ENCODE results near the gene FAM163B.
"Not testable (repeated sequence)": the region's sequence is repeated elsewhere in the genome, so short reads cannot be mapped to it uniquely, and the experiment has no call there.

The FAM163B gene

DNA sequence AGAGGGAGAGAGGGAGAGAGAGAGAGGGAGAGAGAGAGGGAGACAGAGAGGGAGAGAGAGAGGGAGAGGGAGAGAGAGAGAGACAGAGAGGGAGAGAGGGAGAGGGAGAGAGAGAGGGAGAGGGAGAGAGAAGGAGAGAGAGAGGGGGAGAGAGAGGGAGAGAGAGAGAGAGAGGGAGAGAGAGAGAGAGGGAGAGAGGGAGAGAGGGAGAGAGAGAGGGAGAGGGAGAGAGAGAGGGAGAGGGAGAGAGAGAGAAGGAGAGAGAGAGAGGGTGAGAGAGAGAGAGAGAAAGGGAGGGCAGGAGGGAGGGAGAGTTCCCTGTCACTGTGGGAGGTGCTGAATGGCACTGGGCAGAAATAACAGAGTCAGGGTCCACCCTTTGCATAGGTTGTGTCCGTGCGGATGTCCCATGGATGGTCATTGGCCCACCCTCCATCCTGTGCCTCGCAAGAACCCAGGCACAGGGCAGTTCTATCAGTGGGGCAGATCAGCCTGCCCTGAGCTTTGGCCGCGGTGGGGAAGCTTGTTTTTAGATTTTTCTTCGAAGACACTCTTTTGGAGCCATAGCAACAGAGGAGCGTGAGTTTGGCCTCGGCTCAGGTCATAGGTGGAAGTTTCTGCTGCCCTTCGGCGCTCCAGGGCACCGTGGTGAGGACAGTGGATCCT is 44.6 kb downstream of the FAM163B start:
- DNase-seq = no peak

DNA sequence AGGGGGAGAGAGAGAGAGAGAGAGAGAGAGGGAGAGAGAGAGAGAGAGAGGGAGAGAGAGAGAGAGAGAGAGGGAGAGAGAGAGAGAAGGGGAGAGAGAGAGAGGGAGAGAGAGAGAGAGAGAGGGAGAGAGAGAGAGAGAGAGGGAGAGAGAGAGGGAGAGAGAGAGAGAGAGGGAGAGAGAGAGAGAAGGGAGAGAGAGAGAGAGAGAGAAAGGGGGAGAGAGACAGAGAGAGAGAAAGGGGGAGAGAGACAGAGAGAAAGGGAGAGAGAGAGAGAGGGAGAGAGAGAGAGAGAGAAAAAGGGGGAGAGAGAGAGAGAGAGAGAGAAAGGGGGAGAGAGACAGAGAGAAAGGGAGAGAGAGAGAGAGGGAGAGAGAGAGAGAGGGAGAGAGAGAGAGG is 45.4 kb downstream of the FAM163B start:
- DNase-seq = not testable (repeated sequence)

DNA sequence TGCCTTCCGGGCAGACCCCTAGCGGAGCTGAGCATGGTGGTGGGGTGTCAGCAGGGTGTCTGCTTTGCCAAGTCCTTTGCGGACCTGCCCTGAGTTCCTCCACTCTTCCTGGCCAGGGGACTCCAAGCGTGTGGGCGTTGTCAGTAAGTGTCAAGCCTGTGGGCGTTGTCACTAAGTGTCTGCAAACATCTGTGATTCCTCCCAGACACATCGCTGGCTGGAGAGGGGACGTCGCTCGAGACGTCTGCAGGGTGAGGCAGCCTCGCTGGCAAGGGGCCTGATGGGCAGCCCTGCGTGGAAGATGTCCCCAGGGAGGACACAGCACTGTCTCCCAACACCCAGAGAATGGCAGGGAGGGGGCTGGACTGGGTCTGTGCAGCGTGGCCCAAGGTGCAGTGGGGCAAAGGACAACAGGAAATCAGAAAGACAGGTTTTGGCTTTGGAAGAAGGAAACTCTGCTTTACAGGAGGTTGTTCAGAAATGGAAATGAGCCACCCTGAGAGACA is 45.8 kb downstream of the FAM163B start:
- DNase-seq = no peak

DNA sequence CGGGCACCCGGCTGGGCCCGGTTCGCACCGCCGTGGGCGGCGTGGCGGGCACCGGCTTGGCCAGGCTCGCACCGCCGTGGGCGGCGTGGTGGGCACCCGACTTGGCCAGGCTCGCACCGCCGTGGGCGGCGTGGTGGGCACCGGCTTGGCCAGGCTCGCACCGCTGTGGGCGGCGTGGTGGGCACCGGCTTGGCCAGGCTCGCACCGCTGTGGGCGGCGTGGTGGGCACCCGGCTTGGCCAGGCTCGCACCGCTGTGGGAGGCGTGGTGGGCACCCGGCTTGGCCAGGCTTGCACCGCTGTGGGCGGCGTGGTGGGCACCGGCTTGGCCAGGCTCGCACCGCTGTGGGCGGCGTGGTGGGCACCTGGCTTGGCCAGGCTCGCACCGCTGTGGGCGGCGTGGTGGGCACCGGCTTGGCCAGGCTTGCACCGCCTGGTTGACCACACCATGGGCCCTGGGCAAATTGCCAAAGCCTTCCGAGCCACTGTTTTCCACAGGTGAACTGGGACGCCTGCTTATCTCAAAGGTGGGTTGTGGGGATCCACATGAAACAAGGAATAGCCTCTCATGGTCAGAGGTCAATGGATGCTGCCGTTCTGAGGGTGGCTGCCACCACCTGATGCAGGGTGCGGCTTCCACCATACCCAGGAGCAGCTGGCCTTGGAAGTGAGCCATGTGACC is 46.4 kb downstream of the FAM163B start:
- no peak for DNase-seq

DNA sequence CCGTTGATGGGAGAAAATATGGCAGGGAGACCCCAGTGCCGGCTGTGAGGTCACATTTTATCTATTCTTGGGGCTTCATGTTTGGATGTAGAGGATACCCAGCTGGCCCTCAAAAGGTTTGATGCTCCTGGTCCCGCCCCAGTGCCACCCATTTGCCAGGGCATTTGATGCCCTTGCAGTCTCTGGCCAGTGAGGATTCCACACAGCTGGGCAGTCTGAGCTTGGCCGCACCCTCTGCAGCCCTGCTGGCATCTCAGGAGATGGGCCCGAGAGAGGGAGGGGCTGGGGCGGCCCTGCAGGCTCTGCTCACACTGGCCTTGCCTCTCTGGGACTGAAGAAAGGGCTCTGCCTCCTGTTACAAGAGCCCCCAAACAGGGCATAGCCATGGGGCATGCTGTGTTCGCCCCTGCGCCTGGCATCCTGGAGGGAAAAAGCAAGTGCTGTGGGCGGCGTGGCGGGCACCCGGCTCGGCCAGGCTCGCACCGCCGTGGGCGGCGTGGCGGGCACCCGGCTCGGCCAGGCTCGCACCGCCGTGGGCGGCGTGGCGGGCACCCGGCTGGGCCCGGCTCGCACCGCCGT is 47.1 kb downstream of the FAM163B start:
- no peak for DNase-seq

DNA sequence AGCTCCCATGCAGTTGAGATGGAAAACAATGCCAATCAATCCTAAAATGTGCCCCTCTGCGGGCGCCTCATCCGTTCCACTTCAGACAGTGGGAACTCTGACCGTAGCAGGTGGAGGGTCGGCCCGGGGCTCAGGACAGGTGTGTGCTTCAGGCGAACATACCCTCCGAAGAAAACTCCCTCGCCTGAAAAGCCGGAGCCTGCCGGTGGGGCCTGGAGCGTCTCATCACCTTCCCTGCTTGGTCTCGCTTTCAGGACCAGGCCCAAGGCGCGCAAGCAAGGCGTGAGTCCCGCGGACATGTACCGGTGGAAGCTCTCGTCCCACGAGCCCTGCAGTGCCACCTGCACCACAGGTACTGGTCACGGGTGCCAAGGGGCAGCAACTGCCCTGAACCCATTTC is 48.2 kb downstream of the FAM163B start:
- DNase-seq = no peak

DNA sequence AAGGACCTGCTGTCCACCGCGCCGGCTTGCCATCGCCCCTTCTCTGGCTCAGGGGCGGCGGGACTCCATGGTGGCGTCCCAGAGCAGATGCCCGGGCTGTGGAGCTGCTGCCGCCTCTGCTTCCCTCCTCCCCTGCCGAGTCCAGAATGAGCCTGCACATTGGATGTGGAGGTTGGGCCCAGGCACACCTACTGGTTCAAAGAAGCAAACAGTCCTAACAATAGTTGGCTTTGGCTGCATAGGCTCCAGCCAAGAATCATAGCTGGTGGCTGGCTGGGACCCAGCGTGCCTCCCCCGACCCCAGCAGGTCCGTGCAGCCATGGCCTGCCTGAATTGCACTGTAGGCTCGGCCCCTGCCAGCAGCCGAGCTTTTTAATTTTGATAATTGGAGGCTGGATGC is 48.9 kb downstream of the FAM163B start:
- DNase-seq = no peak

DNA sequence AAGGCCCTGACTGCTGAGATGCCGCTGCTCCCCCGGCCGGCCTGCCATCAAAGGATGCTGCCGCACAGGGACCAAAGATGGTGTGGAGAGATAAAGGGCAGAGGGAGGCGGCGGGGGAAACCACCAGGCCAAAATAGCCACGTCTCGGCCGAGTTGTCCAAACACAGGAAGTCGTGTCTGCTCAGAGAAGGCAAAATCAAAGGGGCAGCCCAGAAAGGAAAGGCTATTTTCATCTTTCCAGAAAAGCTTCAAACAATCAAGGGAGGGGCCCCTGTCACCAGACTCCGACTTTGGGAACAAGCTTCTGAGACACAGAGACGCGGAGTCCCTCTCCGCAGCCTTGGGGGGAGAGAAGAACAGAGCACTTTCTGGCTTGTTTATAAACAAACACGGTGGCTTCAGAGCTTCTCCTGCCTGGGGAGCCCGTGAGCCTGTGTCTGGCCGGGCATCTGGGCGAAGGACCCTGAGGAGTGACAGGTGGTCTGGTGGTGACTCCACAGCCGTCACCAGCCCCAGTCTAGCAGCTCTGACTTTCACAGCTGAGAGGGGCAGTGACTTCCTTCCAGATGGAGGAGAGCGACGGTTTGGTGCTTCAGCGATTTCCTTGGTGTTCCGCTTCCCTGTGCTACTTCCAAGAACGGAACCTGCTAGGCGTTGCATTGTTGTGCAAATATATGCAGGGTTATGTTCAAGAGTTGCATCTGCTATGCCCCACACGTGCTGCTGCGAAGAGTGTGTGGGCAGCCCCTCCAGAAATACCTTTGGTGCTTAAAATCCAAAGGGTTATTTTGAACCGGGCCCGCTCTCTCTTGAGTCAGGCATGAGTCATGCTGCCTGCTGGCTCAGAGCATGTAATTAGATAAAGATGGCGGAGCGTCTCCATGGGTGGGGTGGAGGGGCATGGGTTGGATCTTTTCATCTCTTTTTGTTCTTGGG is 50.7 kb downstream of the FAM163B start:
- DNase-seq = peak; percentile 18 to 55

DNA sequence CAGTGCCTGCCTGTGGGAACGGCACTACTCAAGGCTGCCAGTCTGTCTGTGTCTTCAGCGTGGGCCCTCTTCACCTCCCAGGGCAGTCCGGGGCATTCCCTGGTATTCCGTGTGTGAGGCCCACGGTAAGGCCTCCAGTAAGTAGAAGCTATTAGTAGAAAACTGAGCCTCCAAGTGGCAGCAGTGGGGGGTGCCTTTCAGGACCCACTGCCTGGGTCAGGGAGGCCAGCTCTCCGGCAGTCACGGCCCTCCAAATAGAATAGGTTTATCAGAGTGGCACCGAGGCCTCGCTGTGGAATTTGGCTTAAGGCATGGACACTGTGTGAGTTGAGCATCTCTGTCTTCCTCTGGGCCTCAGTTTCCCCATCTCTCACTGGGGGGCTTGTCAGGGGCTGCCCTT is 51.6 kb downstream of the FAM163B start:
- no peak for DNase-seq

DNA sequence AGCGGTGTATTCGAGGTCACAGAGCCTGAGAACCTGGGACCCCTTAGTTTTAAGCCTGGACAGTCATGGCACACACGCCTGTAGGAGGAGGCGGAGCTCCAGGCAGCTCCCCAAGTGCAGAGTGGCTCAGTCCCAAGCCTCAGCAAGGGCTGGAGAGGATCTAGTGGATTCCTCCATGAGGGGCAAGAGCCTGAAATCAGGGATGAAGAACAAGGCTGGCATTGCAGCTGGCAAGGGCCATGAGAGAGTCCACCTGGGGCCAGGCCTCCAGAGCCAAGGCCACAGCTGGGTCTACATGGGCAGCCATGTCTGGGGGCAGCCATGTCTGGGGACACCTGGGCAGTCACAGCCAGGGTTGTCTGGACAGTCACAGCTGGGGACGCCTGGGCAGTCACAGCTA is 52.8 kb downstream of the FAM163B start:
- DNase-seq = no peak

DNA sequence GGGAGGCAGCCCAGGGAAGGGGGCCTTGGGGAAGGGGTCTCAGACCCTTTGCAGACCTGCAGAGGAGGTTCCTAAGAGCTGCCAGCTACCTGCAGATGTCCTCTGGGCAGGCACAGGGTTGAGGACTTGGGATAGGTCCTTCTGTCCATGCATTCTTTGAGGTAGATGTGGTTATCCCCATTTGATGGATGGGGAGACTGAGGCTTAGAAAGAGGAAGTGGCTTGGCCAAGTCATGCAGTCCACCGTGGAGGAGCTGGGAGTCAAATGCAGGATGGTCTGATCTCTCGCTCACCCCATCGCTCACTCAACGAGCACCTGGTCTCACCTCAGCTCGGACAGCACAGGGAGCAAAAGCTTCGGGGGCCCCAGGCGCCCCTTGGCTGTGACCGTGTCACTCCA is 54.5 kb downstream of the FAM163B start:
- DNase-seq = no peak

DNA sequence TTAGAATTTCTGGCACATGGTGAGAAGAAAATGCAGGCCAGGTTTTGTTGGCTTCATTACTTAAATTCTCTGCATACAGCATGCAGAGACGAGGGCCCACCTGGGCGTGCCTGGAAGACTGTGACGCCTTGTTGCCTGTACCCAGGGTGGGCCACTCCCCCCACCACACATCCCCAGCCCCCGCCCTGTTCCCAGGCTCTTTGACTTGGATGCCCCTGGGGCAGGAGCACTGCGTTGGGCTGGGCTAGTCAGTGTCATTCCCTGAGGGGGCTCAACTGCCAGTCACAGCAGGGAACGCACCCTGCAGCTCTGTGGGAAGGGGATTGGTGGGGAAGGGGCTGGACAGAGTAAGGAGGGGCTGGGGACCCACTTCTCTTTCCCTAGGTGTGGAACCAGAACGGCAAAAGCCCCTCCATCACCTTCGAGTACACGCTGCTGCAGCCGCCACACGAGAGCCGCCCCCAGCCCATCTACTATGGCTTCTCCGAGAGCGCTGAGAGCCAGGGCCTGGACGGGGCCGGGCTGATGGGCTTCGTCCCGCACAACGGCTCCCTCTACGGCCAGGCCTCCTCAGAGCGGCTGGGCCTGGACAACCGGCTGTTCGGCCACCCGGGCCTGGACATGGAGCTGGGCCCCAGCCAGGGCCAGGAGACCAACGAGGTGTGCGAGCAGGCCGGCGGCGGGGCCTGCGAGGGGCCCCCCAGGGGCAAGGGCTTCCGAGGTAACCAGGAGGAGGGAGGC is 55.0 kb downstream of the FAM163B start:
- no peak for DNase-seq

DNA sequence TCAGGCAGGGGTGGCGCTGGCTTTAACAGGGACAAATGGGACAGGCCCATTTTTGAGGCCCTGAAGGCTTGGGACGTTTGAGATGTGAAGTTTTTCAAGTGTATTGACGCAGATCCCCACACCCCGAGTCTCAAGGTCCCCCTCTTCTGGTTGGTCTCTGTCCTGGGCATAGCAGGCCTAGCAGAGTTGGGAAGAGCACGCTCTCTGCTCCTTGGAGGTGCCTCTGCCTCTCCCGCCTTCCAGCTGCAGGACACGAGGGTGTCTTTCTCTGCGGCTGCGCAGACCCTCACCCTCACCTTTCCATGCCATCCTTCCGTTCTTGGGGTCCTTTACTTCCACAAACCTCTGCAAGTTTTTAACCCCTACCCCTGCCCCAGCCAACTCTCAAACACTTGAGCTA is 56.1 kb downstream of the FAM163B start:
- DNase-seq = no peak

DNA sequence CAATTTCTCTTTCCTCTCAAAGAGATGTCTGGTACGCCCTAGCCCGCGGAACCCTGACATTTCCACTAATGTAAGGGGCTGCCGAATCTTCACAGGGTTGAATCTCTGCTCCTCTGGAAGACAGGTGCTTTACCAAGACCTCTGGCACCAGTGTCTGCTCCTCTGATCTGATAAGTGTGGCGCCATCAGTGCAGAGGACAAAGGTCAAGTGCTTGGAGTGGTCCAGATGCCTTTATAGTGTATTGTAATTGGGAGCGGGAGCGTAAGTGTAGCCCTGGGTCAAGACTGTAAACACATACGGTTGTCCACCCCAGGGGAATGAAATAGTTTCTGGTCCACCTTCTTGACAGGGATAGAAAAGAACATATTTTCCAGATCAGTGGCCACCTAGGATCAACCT is 57.0 kb downstream of the FAM163B start:
- no peak for DNase-seq

DNA sequence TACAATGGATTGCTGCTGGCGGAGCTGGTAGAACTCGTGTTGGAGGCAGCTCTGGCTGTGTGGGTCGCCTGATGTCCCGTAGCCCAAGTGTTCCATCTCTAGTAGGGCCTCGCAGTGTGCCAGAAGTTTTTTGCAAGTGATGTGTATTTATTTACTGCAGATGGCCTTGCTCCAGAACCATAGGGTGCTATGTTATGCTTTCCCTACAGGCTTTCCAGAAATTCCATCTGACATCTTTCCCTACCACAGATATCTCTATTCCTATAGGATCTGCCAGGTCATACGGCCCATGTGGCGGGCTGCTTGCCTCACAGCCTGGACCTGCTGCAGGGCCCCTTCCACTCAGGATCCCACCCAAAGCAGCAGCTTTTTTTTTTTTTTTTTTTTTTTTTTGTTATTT is 57.7 kb downstream of the FAM163B start:
- DNase-seq = no peak

DNA sequence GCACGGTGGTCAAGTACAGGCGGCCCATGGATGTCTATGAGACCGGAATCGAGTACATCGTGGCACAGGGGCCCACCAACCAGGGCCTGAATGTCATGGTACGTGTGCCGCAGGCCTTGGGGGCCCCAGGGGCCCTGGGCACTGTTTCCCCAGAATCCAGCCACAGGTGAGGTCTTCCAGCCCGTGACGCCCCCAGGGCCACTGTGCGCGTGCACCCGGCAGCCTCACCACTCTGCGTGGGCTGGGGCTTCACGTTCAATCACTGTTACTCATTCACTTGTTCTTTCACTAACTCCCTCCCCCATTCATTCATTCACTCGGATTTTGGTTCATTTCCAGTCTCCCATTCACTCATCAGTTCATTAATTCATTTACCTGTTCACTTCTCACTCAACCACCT is 62.1 kb downstream of the FAM163B start:
- no peak for DNase-seq

DNA sequence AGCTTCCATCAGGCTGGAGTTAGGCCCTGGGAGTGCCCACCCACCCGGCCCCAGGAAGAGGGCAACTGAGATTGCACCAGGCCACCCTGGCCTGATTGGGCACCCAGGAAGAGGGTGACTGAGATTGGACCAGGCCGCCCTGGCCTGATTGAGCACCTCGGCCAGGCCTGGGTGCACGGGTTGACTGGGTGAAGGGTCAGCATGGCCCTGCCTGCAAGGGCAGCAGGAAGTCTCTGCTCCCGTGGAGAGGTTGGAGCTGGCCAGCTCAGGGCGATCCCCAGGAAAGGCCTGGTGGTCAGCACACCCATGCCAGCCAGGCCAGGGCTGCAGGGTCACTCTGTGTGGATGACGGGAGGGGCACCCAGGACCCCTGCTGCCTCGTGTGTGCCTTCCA is 62.9 kb downstream of the FAM163B start:
- DNase-seq = no peak

DNA sequence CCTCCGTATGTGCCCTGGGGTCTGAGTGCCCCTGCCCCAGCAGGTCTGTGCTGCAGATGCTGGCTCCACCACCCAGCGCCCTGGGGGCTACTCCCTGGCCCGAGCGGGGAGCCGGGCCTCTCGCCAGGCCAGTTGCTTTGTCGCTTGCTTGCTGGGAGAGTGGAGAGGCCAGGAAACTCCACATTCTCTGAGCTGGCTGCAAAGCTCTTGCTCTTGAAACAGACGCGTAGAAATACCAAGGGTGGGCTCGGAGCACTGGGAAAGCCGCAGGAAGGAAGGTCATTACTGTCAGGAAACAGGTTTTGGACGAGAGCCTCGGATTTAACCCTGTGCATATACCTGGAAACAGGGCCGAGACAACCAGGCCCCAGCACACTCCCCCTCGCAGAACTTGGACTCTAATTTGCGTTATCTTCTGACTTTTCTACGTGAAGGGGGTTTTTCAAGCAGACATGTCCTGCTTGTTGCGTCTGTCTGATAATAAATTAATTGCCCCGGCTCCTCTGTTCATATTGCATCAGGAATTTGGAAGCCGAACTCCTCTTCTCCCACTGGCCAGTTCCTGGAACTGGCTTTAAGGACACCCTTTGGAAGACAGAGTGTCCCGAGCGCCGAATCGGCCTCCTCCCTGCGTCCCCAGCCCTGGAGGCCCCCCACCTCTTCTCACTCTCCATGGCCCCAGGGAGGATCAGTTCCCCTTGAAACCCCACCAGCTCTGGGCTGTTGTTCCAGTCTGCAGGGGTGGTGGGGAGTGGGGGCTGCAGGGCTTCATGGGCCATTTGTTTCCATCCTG is 63.5 kb downstream of the FAM163B start:
- no peak for DNase-seq

DNA sequence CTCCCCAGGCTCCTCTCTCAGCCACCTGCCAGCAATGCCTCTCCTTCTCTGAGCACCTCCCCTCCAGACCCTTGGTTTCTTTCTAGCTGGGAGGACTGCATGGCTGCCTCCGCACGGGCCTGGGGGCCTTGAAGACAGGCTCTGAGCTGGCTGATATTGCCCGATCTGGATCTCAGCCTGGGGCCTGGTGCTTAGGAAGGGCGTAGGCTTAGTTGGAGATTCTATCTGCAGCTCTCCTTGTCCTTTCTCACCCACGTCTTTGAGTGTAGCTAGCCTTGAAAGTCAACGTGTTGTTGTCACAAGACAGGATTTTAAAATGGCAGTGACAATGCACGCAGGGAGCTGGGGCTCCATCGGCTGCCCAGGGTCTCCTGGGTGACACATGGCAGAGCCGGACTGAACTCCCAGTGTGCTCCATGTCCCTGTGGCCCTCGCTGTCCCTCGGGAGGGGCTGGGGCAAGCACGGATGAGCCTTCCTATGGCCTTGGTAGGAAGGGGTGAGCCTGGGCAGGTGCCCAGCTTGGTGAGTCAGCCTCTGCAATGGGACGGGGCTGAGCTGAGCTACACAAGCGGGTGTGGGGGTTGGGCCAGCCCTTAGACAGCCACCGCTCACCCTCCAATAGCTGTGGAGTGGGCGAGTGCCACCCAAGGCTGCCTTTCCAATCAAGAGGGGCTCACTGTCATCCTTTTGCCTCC is 65.3 kb downstream of the FAM163B start:
- no peak for DNase-seq

DNA sequence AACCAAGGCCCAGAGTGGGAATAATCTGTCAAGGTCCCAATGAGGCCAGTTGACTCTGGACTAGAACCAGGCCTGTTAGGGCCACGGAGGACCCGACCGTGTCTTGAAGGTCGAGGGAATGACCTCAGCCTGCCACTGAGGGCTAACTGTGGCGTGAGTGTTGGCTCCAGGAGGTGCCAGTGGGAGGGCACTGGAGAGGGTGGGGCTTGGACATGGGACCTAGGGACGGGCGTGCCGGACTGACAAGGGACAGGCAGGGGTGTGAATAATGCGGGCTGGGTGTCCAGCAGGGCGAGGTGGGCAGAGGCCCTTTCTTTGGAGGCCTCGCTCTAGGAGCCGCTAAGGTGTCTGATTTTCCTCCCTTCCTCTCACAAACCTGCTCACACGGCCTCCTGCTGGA is 67.2 kb downstream of the FAM163B start:
- no peak for DNase-seq

DNA sequence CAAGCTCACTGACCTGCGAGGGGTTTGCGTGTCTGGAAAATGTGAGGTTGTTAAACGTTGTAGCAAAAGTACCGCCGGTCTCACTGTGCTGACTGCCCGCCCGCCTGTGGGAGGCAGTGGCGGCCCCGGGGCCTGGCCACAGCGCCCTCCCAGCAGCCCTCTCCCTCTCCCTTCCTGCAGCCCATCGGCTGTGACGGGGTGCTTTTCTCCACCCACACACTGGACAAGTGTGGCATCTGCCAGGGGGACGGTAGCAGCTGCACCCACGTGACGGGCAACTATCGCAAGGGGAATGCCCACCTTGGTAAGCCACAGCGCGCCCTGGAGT is 68.5 kb downstream of the FAM163B start:
- no peak for DNase-seq

Data from stimulated activated CD4-positive, alpha-beta T cell treated with anti-CD3 and anti-CD28 coated beads, Interleukin-4, amount 100 ng/mL, for 4 hours (primary cell).